22Rv1 (cell line): ENCODE results near the gene MAP4K2.

Experiments used
- H3K27ac ChIP-seq: fragments of 450-650 bp; 2 replicates; pipeline ENCODE4 v1.5.1; 2017
- ZFX ChIP-seq: fragments of 450-650 bp; IDR thresholded peaks from 2 replicates; pipeline ENCODE4 v1.6.1; 2017; ENCODE audit warnings: antibody characterized with exemption, borderline replicate concordance
- TF ChIP-seq, protein P1 (sequence below): fragments of 450-650 bp; IDR thresholded peaks from 2 replicates; pipeline ENCODE4 v1.5.1; 2017; ENCODE audit warnings: mild to moderate bottlenecking

MAP4K2 gene

DNA sequence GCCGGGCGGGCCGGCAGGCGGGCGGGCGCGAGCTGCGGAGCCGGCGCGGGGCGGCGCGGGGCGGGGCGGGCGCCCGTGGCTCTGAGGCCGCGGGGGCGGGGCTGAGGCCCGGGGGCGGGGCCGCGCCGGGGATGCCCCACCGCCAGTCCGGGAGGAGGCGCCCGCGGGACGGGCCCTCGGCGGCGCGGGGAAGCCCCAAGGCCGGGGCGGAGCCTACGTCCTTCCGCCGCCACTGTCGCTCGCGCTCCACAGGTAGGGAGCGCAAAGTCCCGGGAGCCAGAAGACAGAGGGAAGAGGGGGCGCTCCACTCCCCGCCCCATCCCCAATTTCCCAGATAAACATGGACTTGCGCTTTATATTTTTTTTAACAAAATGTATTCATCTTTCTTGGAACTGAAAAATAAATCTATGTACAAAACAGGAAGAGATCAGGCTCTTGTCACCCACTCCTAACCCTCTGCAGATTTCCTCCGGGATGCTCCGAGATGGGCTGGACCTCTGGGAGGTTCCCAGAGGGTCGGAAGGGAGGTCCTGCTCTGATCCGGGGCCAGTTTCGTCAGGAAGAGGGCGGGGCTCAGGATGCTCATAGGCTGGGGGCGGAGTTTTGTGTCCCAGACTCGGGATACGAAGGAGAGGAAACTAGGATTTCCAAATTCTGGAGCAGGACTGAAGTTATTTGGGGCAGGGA, at the start of gene MAP4K2:
Gene MAP4K2 (minus strand): TSS at position 57 of the 688 bp plus-strand sequence. CDS start 65 bp downstream, outside the sequence.
- H3K27ac ChIP-seq, result peak within 1 kb of the TSS; percentile 88
- no peak for TF ChIP-seq ZFX
- TF ChIP-seq, protein P1, sequence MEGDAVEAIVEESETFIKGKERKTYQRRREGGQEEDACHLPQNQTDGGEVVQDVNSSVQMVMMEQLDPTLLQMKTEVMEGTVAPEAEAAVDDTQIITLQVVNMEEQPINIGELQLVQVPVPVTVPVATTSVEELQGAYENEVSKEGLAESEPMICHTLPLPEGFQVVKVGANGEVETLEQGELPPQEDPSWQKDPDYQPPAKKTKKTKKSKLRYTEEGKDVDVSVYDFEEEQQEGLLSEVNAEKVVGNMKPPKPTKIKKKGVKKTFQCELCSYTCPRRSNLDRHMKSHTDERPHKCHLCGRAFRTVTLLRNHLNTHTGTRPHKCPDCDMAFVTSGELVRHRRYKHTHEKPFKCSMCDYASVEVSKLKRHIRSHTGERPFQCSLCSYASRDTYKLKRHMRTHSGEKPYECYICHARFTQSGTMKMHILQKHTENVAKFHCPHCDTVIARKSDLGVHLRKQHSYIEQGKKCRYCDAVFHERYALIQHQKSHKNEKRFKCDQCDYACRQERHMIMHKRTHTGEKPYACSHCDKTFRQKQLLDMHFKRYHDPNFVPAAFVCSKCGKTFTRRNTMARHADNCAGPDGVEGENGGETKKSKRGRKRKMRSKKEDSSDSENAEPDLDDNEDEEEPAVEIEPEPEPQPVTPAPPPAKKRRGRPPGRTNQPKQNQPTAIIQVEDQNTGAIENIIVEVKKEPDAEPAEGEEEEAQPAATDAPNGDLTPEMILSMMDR, result peak; percentile 65

DNA sequence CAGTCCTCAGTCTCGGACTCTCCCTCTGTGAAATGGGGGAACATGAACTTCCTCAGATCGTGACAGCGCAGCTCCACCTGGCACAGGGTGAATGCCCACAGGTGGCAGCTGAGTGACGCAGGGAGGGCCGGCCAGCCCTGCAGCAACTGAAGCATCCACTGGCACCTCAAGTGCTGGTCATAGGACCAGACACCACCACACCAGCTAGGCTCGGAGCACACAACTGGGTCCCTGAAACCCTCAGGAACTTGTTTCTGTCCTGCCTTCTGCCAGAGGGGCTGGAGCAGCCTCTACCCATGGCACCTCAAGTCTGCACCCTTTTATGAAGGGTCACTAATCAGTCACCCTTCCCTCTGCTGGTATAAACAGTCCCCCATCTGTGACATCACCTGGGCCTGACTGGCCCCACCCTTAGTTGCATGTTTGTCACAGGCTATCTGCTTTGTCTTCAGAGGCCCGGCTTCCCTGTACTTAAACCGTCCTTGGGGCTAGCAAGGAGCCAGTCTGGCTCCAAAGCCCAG, 48.9 kb upstream of the MAP4K2 start:
- no peak overlapping the region for H3K27ac ChIP-seq

DNA sequence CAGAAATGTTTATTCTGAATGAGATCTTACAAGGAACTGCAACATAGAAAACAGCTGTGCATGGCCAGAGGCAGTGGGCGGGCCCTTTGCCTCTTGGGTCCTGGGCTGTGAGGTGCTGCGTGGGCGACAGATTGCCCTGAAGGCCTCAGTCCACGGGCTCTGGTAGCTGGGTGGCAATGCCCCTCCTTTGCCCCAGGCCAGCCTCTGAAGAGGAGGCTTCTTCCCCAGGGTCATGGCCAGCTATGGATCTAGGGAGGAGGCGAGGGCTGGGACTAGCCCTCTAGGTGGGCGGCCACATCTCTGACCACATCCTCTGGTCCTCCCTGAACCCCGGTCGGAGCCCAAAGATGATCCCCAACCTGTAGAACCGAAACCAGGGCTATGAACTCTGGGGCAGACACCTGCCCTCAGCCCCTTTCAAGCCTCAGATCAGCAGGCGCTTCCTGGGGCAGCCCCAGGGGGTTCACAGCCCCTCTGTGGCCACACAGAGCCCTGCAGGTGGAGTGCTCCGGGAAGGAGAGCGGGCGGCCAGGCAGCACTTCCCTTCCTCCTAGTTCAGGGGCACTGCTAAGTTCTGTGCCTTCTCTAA, 48.1 kb upstream of the MAP4K2 start:
- H3K27ac ChIP-seq, result no peak overlapping the region
- TF ChIP-seq, protein P1, result no peak
- TF ChIP-seq ZFX, result no peak

More for the DNA sequence above, 48.9 kb upstream of the MAP4K2 start:
- TF ChIP-seq ZFX, result no peak
- TF ChIP-seq, protein P1, result no peak

DNA sequence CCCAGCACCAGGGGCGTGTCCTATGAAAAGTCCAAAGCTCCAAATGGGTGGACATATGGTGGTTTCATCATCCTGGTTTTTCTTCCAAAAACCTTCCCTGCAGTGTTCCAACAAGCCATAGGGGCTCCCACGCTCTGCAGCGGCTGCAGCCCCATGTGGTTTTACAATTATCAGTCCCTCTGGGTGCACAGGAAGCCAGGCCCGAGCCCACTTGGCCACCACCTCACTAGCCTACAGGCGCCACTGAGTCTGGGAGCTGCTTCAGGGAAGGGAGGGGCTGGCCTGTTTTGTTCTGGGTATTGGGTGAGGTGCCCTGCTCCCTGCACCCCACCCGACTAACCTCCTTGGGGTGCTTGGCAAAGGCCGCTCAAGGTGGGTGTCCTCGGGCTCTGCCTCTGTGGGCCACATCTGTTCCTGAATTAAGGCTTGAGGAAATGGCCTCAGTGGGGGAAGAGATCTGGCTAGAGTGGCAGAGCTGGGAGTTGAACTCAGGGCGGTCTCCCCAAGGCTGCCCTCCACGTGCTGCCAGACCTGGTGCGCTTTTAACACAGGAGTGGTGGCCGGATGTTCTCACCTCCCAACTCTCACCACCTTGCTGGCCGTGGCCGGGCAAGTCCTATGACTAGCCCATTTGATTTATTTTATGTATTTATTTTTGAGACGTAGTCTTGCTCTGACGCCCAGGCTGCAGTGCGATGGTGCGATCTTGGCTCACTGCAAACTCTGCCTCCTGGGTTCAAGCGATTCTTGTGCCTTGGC, 46.8 kb upstream of the MAP4K2 start:
- TF ChIP-seq ZFX, result no peak
- TF ChIP-seq, protein P1, result no peak
- H3K27ac ChIP-seq, result no peak overlapping the region

DNA sequence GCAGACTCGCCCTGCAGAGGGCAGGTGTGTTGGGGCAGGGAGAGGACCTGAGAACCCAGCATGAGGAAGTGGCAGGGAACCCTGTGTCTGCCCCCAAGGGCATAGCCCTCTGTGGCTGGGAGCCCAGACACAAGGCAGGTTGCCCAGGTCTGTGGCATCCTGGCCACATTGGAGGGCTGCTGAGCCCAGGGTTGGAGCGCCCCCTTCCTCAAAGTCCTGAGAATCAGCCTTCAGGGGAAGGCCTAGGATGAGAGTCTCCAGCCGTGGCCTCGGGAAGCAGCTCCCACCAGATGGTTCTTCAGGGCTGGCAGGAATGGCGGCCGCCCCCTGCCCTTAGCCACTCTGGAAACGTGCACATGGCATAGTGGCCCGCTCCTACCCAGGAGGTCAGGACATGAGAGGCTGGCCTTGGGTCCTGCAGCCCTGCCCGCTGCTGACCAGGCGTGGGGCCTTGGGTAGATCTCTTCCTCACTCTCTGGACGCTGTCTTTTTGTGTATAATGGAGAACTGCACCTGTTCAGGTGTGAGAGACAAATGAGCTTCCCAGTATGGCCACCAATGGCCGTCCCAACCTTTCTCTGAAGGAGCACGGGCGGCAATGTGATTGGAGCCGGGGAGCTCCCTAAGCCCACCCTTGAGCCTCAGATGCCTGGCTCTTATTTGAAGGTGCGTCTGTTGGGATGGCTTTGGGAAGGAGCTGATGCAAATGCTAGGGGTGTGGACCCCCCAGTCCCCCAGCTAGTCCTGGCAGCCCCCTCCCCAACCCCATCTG, 46.0 kb upstream of the MAP4K2 start:
- TF ChIP-seq, protein P1, result peak; percentile 23; the same call in 1 of the 2 replicates
- TF ChIP-seq ZFX, result no peak
- H3K27ac ChIP-seq, result no peak overlapping the region

DNA sequence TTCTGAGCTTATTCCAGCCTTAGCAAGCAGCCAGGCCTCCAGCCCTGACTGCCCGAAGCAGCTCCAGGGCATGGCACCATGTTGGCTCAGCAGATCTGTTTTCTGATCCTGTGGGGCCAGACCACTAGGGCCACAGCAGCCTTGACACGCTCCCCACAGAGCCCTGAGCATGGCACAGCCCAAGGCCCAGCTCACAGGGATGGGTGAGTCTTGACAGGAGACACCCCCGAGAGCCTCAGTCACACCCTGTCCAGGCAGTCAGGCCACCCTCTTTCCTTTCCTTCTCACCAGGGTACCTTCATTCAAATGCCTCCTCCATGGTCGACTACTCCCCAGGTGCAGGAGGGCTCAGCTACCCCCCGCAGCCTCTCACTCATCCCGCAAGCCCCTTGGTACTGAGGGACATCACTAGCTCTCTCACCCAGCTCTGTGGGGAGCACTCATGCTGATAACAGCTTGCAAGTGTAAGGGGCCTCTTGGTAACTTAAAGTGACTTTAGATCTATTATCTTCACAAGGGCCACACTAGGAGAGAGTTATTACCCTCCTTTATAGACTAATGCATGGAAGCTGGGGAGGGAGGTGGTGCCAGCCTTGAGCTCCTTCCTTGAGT, 45.3 kb upstream of the MAP4K2 start:
- no peak overlapping the region for H3K27ac ChIP-seq
- no peak for TF ChIP-seq ZFX
- TF ChIP-seq, protein P1, result no peak
